Calu3 (cell line): Measurements from ENCODE around the gene CHN2. TPM values are rescaled to one million over a fixed set of nuclear protein-coding genes. Genes with fewer than 3 reads are reported as not detected.

Experiments
- BruUV-seq: library from RNA; stranded (reverse); fragments of 400-500 nt; replicated peaks from 2 replicates; lab custom pipeline; 2021; lab: Mats Ljungman, UMichigan
- CTCF ChIA-PET: fragments of 300-600 bp; sonication (Branson Sonifier 250); formaldehyde crosslinking; loops from one replicate; lab custom pipeline; 2022; ENCODE audit warnings: antibody characterized with exemption; lab: Charles Lee
- DNase-seq: peaks from one replicate; pipeline ENCODE4 v3.0.0; 2022
- H3K27ac Mint-ChIP-seq: one replicate; pipeline ENCODE4 v1.8.0; 2022; ENCODE audit warnings: mixed read lengths; ENCODE audit not compliant: unreplicated experiment
- H3K27me3 Mint-ChIP-seq: one replicate; pipeline ENCODE4 v1.8.0; 2022; ENCODE audit warnings: mixed read lengths; ENCODE audit not compliant: unreplicated experiment
- H3K36me3 Mint-ChIP-seq: one replicate; pipeline ENCODE4 v1.8.0; 2022; ENCODE audit warnings: mild to moderate bottlenecking, moderate library complexity, mixed read lengths; ENCODE audit not compliant: insufficient read depth, unreplicated experiment
- H3K4me1 Mint-ChIP-seq: one replicate; pipeline ENCODE4 v1.8.0; 2022; ENCODE audit warnings: mild to moderate bottlenecking, low read depth, mixed read lengths; ENCODE audit not compliant: unreplicated experiment
- H3K4me3 Mint-ChIP-seq: one replicate; pipeline ENCODE4 v1.8.0; 2022; ENCODE audit warnings: mild to moderate bottlenecking, low read depth, moderate library complexity, mixed read lengths; ENCODE audit not compliant: unreplicated experiment
- H3K9me3 Mint-ChIP-seq: one replicate; pipeline ENCODE4 v1.8.0; 2022; ENCODE audit warnings: low read depth, mixed read lengths; ENCODE audit not compliant: unreplicated experiment
- intact Hi-C: fragments of 100-400 bp; cut with micrococcal nuclease; formaldehyde crosslinking; loops from one replicate; pipeline ENCODE4 v1.10.0; 2022; ENCODE audit not compliant: unreplicated experiment
- total RNA-seq: library from RNA; stranded (reverse); gene quantifications from 2 replicates; pipeline ENCODE4 v1.2.3, GENCODE V29; 2022
- TF ChIP-seq, protein P1 (sequence below): fragments of 200-600 bp; IDR thresholded peaks from one replicate; pipeline ENCODE4 v1.8.0; 2022; ENCODE audit warnings: antibody characterized with exemption; ENCODE audit not compliant: unreplicated experiment

The CHN2 gene
- total RNA-seq, 1 experiment from 2014 or later, result 12.4 TPM

DNA sequence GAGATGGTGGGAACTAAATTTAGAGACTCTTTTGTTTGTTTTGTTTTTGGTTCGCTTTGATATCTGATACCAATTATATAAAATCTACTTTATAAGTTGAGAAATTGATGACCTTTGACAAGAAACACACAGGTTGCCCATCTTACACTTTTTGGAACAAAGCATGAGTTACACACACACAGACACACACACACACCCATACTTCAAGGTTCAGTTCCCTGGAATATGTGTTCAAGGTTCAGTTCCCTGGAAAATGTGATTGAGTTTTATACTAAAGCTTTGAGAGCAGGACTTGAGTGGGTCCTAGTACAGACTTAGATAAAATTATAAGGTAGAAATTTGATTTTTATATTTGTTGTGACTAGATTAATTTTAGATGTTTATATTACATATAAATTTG is 234.8 kb downstream of the CHN2 start:
- TF ChIP-seq, protein P1, sequence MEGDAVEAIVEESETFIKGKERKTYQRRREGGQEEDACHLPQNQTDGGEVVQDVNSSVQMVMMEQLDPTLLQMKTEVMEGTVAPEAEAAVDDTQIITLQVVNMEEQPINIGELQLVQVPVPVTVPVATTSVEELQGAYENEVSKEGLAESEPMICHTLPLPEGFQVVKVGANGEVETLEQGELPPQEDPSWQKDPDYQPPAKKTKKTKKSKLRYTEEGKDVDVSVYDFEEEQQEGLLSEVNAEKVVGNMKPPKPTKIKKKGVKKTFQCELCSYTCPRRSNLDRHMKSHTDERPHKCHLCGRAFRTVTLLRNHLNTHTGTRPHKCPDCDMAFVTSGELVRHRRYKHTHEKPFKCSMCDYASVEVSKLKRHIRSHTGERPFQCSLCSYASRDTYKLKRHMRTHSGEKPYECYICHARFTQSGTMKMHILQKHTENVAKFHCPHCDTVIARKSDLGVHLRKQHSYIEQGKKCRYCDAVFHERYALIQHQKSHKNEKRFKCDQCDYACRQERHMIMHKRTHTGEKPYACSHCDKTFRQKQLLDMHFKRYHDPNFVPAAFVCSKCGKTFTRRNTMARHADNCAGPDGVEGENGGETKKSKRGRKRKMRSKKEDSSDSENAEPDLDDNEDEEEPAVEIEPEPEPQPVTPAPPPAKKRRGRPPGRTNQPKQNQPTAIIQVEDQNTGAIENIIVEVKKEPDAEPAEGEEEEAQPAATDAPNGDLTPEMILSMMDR, result no peak
- Mint-ChIP-seq H3K4me1 (no peaks in the 10 kb centered on the region), H3K4me3 (no peak overlapping the region), H3K36me3 (no peaks in the 10 kb centered on the region), H3K9me3 (no peaks in the 10 kb centered on the region), H3K27me3 (no peaks in the 10 kb centered on the region), H3K27ac (no peak overlapping the region)
- no TSS peak for BruUV-seq
- CTCF ChIA-PET, result no interaction called here
- intact Hi-C loops, result no loop called here
- no peak for DNase-seq

DNA sequence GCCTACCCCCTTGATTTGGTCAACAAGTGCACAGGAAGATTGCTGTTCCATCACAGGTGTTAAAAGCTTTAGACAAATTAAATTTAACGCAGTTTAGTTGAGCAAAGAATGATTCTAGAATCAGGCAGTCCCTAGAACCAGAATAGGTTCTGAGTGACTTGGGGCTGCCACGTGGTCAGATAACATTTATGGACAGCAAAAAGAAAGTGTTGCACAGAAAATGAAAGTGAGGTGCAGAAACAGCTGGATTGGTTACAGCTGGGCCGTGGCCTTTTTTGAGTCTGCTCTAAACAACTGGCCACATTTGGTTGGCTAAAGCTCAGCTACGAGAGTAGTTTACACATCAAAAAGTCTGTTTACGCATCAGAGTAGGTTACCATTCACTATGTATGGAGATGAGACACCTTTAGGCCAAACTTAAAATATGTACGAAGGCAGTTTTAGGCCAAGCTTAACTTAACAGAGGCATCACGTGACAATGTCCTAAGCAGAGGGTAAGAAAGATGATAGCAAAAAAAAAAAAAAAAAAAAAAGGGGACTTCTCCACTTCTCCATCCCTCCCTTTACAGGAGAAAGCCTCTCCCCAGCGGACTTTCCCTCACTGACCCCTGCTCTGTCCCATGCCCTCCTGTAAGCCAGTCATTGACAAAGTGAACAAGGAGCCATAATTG is 235.8 kb downstream of the CHN2 start:
- H3K36me3 Mint-ChIP-seq, result no peaks in the 10 kb centered on the region
- no peaks in the 10 kb centered on the region for H3K9me3 Mint-ChIP-seq
- H3K4me3 Mint-ChIP-seq, result no peak overlapping the region
- H3K27me3 Mint-ChIP-seq, result no peaks in the 10 kb centered on the region
- CTCF ChIA-PET, result interaction anchor here (0.6 to 0.7 kb wide), 3 partner anchors 11 to 339 kb away, joined by 4 to 7 read pairs (median 4); no protein-coding TSS in a partner anchor
- TF ChIP-seq, protein P1, result no peak
- no peak overlapping the region for H3K27ac Mint-ChIP-seq
- BruUV-seq, result no TSS peak
- intact Hi-C loops, result no loop called here
- no peak for DNase-seq
- H3K4me1 Mint-ChIP-seq, result no peaks in the 10 kb centered on the region

DNA sequence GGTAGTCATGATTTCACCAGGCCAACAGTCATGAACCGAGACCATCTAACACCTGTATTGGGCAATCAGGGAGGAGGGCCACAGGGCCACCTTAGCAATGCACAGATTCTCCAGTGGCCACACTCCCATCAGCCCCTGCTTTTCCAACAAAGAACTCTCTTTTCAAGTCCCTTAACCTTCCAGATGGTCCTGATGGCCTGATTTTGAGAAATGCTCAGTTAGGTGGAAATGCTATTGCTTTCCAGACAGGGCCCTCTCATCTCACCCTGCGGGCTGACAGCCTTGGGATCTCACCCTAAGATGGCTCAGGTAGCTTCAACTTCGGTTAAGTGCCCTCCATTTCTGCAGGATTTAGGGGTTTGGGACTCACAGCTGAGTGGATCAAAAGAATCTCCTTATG is 237.1 kb downstream of the CHN2 start:
- H3K27me3 Mint-ChIP-seq, result no peaks in the 10 kb centered on the region
- no peak overlapping the region for H3K27ac Mint-ChIP-seq
- no peaks in the 10 kb centered on the region for H3K9me3 Mint-ChIP-seq
- CTCF ChIA-PET, result no interaction called here
- no peaks in the 10 kb centered on the region for H3K4me1 Mint-ChIP-seq
- BruUV-seq, result no TSS peak
- DNase-seq, result no peak
- H3K4me3 Mint-ChIP-seq, result no peak overlapping the region
- H3K36me3 Mint-ChIP-seq, result no peaks in the 10 kb centered on the region
- TF ChIP-seq, protein P1, result no peak
- intact Hi-C loops, result no loop called here

DNA sequence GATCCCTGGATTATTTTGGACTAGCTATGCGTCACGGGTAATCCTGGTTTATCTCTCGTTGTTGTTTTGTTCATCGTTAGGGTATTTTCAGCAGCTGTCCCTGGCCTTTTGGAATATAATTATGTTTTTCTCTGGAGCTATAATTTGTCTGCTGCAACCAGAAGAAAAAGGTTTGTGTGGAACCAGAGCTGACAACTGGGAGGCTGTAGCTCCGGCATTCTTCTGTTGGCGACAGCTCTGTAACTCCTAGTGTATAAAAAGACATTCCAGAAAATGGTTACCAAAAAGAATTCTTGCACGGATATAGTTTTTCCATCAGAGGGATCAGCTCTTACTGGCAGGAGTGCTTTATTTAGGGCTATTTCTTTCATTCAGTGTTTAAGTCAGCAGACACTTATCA is 238.1 kb downstream of the CHN2 start:
- BruUV-seq, result no TSS peak
- Mint-ChIP-seq H3K9me3 (no peaks in the 10 kb centered on the region), H3K27me3 (no peaks in the 10 kb centered on the region), H3K4me1 (no peaks in the 10 kb centered on the region), H3K36me3 (no peaks in the 10 kb centered on the region), H3K4me3 (no peak overlapping the region), H3K27ac (no peak overlapping the region)
- intact Hi-C loops, result no loop called here
- TF ChIP-seq, protein P1, result no peak
- CTCF ChIA-PET, result interaction anchor here (0.5 kb wide), 1 partner anchor 130 kb away, joined by 5 read pairs; no protein-coding TSS in a partner anchor
- DNase-seq, result no peak
